Ishikawa (cell line): Measurements from ENCODE around the gene OSM.

Source experiments
- EGR1 ChIP-seq: IDR thresholded peaks from 2 replicates; pipeline ENCODE4 v1.6.1; 2012
- EP300 ChIP-seq: IDR thresholded peaks from 2 replicates; pipeline ENCODE4 v1.6.1; 2012; ENCODE audit warnings: borderline replicate concordance
- FOXM1 ChIP-seq: IDR thresholded peaks from 2 replicates; pipeline ENCODE4 v1.6.1; 2012; ENCODE audit warnings: low read depth, borderline replicate concordance
- NFIC ChIP-seq: IDR thresholded peaks from 2 replicates; pipeline ENCODE4 v1.6.1; 2012
- REST ChIP-seq: IDR thresholded peaks from 2 replicates; pipeline ENCODE4 v1.6.1; 2012; ENCODE audit warnings: low read depth, mild to moderate bottlenecking
- TAF1 ChIP-seq: IDR thresholded peaks from 2 replicates; pipeline ENCODE4 v1.6.1; 2012; ENCODE audit warnings: low read depth, mild to moderate bottlenecking
- TEAD4 ChIP-seq: IDR thresholded peaks from 2 replicates; pipeline ENCODE4 v1.6.1; 2012
- YY1 ChIP-seq: IDR thresholded peaks from 2 replicates; pipeline ENCODE4 v1.6.1; 2012; ENCODE audit warnings: low read depth
- TF ChIP-seq, protein P1 (sequence below): IDR thresholded peaks from 2 replicates; pipeline ENCODE4 v1.6.1; 2012
- TF ChIP-seq, protein P2 (sequence below): IDR thresholded peaks from 2 replicates; pipeline ENCODE4 v1.6.1; 2012

GRCh38 chr22:30245181-30245984, 21.3 kb downstream of the OSM start:
- TF ChIP-seq EP300 = no peak
- TF ChIP-seq TAF1 = no peak
- no peak for TF ChIP-seq NFIC
- no peak for TF ChIP-seq REST
- TF ChIP-seq FOXM1 = no peak
- TF ChIP-seq, protein P1, sequence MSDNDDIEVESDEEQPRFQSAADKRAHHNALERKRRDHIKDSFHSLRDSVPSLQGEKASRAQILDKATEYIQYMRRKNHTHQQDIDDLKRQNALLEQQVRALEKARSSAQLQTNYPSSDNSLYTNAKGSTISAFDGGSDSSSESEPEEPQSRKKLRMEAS = no peak
- TF ChIP-seq, protein P2, sequence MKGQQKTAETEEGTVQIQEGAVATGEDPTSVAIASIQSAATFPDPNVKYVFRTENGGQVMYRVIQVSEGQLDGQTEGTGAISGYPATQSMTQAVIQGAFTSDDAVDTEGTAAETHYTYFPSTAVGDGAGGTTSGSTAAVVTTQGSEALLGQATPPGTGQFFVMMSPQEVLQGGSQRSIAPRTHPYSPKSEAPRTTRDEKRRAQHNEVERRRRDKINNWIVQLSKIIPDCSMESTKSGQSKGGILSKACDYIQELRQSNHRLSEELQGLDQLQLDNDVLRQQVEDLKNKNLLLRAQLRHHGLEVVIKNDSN = no peak
- TF ChIP-seq TEAD4 = no peak
- no peak for TF ChIP-seq YY1
- TF ChIP-seq EGR1 = no peak
